EL (cell line): ENCODE measurements around the gene ITPKA.

ENCODE experiments used
- DNase-seq: peaks from one replicate; pipeline ENCODE4 v3.0.0-alpha.2; 2016

Gene ITPKA

GRCh38 chr15:41511899-41512369, 18.3 kb downstream of the ITPKA start:
- DNase-seq, result no peak

- no peak for DNase-seq
Observed at GRCh38 chr15:41512512-41512939, 18.9 kb downstream of the ITPKA start.

DNA sequence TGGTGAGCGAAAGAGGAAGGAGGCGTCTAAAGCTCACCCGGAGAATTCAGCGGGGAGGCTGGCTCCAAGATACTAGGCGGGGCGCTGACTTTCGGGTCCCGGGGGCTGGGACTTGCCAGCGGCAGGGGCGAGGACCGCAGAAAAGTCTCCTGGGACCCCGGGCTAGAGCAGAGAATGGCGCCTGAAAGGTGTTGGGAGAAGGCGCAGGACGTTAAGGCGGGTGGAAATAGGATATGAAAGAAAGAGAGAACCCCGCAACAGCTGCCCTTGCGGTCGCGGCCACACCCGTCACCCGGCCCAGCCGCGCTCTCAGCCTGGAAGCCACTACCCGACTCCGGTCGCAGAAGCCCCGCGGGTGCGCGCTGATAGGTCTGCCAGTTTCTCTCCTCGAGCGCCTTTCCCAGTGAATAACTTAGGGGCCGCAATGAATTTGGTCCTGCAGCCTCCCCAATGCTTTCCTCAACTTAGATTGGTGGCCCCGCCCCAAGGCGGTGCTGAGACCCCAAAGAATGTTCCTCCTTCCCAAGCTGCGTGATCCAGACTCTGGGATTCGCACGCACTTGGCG, 19.3 kb downstream of the ITPKA start:
- DNase-seq, result peak; percentile 43

DNA sequence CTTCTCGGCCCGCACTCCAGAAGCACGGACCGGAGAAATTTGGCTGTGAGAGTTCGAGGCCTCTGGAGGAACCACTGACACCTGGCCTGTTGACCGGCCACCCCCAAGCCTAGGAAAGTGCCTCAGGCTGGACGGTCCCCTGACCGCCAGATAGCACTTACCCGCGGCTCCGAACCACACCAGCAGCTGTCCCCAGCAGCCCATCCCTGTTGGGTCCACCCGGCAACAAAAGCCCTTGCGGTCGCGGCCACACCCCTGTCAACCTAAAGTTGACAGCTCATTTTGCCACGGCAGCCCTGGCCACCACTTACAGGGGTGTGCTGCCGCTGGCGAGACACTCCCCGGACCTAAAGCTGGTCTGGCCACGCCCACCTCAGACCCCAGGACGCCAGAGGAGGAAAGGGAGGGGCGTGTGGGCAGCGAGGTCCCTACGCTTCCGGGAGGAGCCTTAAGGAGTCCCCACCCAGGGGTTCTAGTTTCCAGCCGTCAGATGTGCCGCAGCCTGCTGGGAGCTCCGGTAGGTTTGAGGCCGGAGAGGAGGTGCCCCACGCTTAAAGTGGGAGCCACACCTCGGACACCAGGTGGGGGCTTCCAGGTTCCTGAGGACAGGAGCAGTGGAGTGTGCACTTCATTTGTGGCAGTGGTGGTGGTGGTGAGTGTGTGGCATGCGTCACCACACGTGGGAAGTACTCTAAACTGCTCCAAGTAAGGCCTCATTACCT, 20.0 kb downstream of the ITPKA start, which contains the start of gene LTK:
TSS of gene LTK (minus strand) at position 322 of the 722 bp plus-strand sequence. CDS start at position 204, 118 bp downstream.
- DNase-seq, result peak; percentile 41

- no peak for DNase-seq
Observed at GRCh38 chr15:41517895-41518449, 24.3 kb downstream of the ITPKA start.

- DNase-seq, result no peak
Observed at GRCh38 chr15:41520636-41521035, 27.0 kb downstream of the ITPKA start.

DNA sequence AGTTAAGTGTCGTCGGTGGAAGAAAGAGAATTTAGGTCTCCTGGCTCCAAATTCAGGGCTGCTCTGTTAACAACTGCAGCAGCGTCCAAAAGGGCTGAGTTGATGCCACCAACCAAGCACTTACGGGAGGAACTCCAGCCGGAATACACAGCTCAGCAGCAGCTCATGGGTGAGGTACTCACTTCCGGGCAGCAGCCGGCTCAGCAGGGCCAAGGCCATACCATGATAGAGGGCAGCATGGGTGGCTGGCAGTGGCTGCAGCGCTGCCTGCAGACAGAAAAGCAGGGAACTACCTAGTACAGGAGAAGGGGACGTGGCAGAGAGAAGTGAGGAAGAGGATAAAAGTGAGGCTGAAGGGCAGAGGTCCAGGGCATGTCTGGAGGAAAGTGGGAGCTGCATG, 27.9 kb downstream of the ITPKA start:
- no peak for DNase-seq

- no peak for DNase-seq
Observed at GRCh38 chr15:41523097-41523496, 29.4 kb downstream of the ITPKA start.

GRCh38 chr15:41530363-41530956, 36.8 kb downstream of the ITPKA start:
- DNase-seq, result no peak

- no peak for DNase-seq
Observed at GRCh38 chr15:41535544-41535943, 41.9 kb downstream of the ITPKA start.

DNA sequence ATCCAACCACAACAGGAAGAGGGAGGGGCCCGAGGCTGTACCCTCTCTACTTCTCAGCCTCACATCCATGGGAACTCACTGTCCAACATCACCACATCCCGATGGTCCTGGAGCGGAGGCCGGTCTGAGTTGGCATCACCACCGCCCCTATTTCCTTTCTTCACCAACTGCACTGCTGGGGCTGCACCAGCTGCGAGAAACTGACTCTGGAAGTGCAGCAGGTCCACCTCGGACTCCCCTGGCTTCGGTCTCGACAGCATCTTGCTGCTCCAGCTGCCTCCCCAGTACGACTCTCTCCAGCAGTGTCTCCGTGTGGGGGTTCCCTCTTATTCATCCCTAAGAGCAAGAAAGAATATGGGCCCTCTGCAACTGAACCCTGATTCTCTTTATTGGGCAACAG, 43.2 kb downstream of the ITPKA start:
- DNase-seq, result no peak

GRCh38 chr15:41543521-41543870, 49.8 kb downstream of the ITPKA start:
- no peak for DNase-seq

GRCh38 chr15:41544650-41545015, 51.0 kb downstream of the ITPKA start:
- DNase-seq, result peak; percentile 25

- no peak for DNase-seq
Observed at GRCh38 chr15:41545218-41545617, 51.5 kb downstream of the ITPKA start.

- DNase-seq, result peak; percentile 73
Observed at GRCh38 chr15:41546851-41547786, 53.4 kb downstream of the ITPKA start.

DNA sequence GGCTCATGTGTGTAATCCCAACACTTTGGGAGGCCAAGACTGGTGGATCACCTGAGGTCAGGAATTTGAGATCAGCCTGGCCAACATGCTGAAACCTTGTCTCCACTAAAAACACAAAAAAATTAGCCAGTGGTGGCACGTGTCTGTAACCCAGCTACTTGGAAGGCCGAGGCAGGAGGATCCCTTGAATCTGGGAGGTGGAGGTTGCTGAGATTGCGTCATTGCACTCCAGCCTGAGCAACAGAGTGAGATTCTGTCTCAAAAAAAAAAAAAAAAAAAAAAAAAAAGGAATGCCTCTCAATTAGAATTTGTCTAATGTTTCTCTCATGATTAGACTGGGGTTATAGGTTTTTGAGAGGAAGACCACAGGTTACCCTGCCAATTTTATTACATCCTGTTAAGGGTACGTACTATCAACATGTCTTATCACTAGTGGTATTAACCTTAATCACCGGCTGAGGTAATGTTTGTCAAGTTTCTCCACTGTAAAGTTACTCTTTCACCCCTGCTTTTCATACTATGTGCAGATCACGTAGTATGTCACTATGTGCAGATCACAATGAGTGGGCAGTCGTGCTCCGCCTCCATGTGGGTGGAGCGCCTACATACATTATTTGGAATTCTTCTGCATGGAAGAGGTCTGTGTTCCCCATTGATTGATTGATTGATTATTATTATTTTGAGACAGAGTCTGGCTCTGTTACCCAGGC, 56.5 kb downstream of the ITPKA start:
- DNase-seq, result no peak
